Pancreas (tissue), 10 donors: ENCODE results near the gene PRR19. TPM values are rescaled to one million over a fixed set of nuclear protein-coding genes. Genes with fewer than 3 reads are reported as not detected.
A peak's percentile ranks its signal among the peaks of the same experiment; 100 is the strongest.

Experiments used
- ATAC-seq, 4 donors: fragments of 200-7000 bp; cut with Tn5 transposase; one replicate each; pipeline versions ENCODE4 v1.8.0 to v1.9.1; 2020; ENCODE audit warnings: mild to moderate bottlenecking in 4 of 4, moderate library complexity in 4 of 4
- DNase-seq, 6 donors: peaks; one replicate each; pipeline ENCODE4 v3.0.0-alpha.2; 2020
- FAIRE-seq: peaks from 2 replicates; lab custom pipeline; 2012; peaks lifted over from hg19 to GRCh38; lab: Jason Lieb, UNC
- H3K27ac ChIP-seq, 4 donors: fragments of 200-600 bp; sonication (generic); 1 replicate in 3 of 4; 2 replicates in 1 of 4; pipeline versions ENCODE4 v1.5.0 to v1.8.0; 2020
- H3K27me3 ChIP-seq, 4 donors: fragments of 200-600 bp; one replicate each; pipeline ENCODE4 v1.8.0; 2021
- H3K36me3 ChIP-seq, 3 donors: fragments of 200-600 bp; sonication (generic) in 1 of 3; one replicate each; pipeline versions ENCODE4 v1.5.0 to v1.8.0; 2020 to 2021
- H3K4me1 ChIP-seq, 3 donors: fragments of 200-600 bp; one replicate each; pipeline ENCODE4 v1.8.0; 2021
- H3K4me3 ChIP-seq, 4 donors: fragments of 200-600 bp; sonication (generic) in 2 of 4; one replicate each; pipeline versions ENCODE4 v1.5.0 to v1.8.0; 2020 to 2021
- H3K9me3 ChIP-seq, 4 donors: fragments of 200-600 bp; one replicate each; pipeline ENCODE4 v1.8.0; 2021
- WGBS, 2 donors: extraction: QIAGEN DNeasy Blood & Tissue Kit; methylation state at CpG; one replicate each; pipeline ENCODE4 v1.1.7; 2013; 5-methylcytosine and 5-hydroxymethylcytosine counted together
- intact Hi-C, 3 donors: fragments of 100-400 bp; cut with DNase I; formaldehyde crosslinking; loops; one replicate each; pipeline versions ENCODE4 v1.11.1 to v1.14.2; 2022
- polyA plus RNA-seq, 2 donors: library from polyadenylated mRNA; stranded (reverse); fragments of 200-250 nt; gene quantifications; one replicate each; pipeline ENCODE4 v1.2.3, GENCODE V29; 2013
- total RNA-seq, 6 donors: library from RNA; stranded (reverse); fragmentation: NEBNext Ultra II Directional in 4 of 6; extraction: Animal tissue kit (Norgen Biotek cat#: 25700) in 4 of 6; gene quantifications; one replicate each; pipeline versions ENCODE4 v1.2.1 to v1.2.4, GENCODE V29; 2021 to 2023
- TF ChIP-seq, protein P1 (sequence below), 4 donors: fragments of 200-600 bp; sonication (generic) in 3 of 4; IDR thresholded peaks; one replicate each; pipeline versions ENCODE4 v1.5.0 to v1.8.0; 2021; ENCODE audit warnings: antibody characterized with exemption in 4 of 4
- donor health status: healthy with polysubstance abuse.
- donor health status: DM: no; HTN: no; CAD: no; lungs with moderate emphysema.
- donor health status: DM: no; HTN: no; CAD: no.
- donor health status: control.
- donor health status: control.
- donor health status: Bipolar disorder and iron deficiency.
- donor health status: DM: yes; HTN: yes; CAD: no.
- donor health status: DM: no; HTN: no; CAD: no.
- donor health status: DM: no; HTN: no; CAD: no.
- donor health status: DM: yes; HTN: yes; CAD: no.

Gene PRR19
- total and polyA plus RNA-seq, 8 donors = 0.12 to 0.99 (median 0.37) TPM

- Histone ChIP-seq H3K36me3 (no peaks in the 10 kb centered on the region), H3K27me3 (no peaks in the 10 kb centered on the region), H3K4me3 (no peak overlapping the region), H3K27ac (no peak overlapping the region), H3K9me3 (no peaks in the 10 kb centered on the region), H3K4me1 (no peaks in the 10 kb centered on the region)
- intact Hi-C loops = no loop called here
- DNase-seq (no peak), ATAC-seq (no peak), FAIRE-seq (no peak)
- TF ChIP-seq, protein P1, sequence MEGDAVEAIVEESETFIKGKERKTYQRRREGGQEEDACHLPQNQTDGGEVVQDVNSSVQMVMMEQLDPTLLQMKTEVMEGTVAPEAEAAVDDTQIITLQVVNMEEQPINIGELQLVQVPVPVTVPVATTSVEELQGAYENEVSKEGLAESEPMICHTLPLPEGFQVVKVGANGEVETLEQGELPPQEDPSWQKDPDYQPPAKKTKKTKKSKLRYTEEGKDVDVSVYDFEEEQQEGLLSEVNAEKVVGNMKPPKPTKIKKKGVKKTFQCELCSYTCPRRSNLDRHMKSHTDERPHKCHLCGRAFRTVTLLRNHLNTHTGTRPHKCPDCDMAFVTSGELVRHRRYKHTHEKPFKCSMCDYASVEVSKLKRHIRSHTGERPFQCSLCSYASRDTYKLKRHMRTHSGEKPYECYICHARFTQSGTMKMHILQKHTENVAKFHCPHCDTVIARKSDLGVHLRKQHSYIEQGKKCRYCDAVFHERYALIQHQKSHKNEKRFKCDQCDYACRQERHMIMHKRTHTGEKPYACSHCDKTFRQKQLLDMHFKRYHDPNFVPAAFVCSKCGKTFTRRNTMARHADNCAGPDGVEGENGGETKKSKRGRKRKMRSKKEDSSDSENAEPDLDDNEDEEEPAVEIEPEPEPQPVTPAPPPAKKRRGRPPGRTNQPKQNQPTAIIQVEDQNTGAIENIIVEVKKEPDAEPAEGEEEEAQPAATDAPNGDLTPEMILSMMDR (IDR thresholded peaks at IDR 0.05) = no peak
- 91 to 93% methylated on average over 18 of the region's 18 CpGs for WGBS, 2 donors
Measured at GRCh38 chr19:42344336-42344893, 42.5 kb downstream of the PRR19 start.

DNA sequence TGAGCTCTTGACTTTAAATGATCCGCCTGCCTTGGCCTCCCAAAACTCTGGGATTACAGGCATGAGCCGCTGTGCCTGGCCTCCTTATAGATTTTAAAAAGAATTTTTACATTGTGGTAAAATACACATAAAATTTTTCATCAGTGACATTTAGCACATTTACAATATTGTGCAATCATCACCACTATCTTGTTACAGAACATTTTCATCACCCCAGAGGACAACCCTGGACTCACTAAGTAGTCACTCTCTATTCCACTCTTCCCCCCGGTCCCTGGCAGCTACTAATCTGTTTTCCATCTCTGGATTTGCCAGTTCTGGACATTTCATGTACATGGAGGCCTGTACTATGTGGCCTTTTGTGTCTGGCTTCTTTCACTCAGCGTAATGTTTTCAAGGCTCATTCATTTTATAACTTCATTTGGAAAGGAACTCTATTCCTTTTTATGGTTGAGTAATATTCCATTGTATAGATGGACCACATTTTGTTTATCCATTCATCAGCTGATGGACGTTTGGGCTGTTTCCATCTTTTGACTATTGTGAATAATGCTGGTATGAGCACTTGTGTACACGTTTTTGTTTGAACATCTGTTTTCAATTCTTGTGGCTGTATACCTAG lies 43.4 kb downstream of the PRR19 start:
- intact Hi-C loops = no loop called here
- no peak for FAIRE-seq
- TF ChIP-seq, protein P1 (IDR thresholded peaks at IDR 0.05) = no peak

GRCh38 chr19:42348211-42348610 lies 46.3 kb downstream of the PRR19 start:
- Histone ChIP-seq H3K27me3 (no peaks in the 10 kb centered on the region), H3K27ac (no peak overlapping the region), H3K36me3 (peaks cover 0 to 7% (median 0%) of the 10 kb centered on the region in 3 donors), H3K9me3 (no peaks in the 10 kb centered on the region), H3K4me1 (no peaks in the 10 kb centered on the region), H3K4me3 (no peak overlapping the region)
- DNase-seq = no peak
- WGBS, 2 donors = 95% methylated on average over 14 of the region's 14 CpGs
- no peak for ATAC-seq
- TF ChIP-seq, protein P1 (IDR thresholded peaks at IDR 0.05) = no peak
- intact Hi-C loops = no loop called here
- no peak for FAIRE-seq

More for the DNA sequence above, 43.4 kb downstream of the PRR19 start:
- no peak for DNase-seq
- Histone ChIP-seq H3K4me3 (no peak overlapping the region), H3K4me1 (no peaks in the 10 kb centered on the region), H3K27me3 (no peaks in the 10 kb centered on the region), H3K36me3 (no peaks in the 10 kb centered on the region), H3K9me3 (no peaks in the 10 kb centered on the region), H3K27ac (no peak overlapping the region)
- ATAC-seq = no peak
- 82 to 88% methylated on average over 6 of the region's 6 CpGs for WGBS, 2 donors

- TF ChIP-seq, protein P1 (IDR thresholded peaks at IDR 0.05) = no peak
- Histone ChIP-seq H3K36me3 (peaks cover 0 to 7% (median 0%) of the 10 kb centered on the region in 3 donors), H3K4me3 (no peak overlapping the region), H3K4me1 (no peaks in the 10 kb centered on the region), H3K27me3 (no peaks in the 10 kb centered on the region), H3K9me3 (no peaks in the 10 kb centered on the region), H3K27ac (no peak overlapping the region)
- DNase-seq (peak in 1 of 6 donors; percentile 31), ATAC-seq (no peak), FAIRE-seq (no peak)
- intact Hi-C loops = no loop called here
- 93 to 96% methylated on average over 14 of the region's 14 CpGs for WGBS, 2 donors
Measured at GRCh38 chr19:42349378-42350107, 47.6 kb downstream of the PRR19 start.
